ENCODE results near the gene GAL3ST2.

- no peak for TF ChIP-seq ISL1 (CRISPR knock-in tag; IDR thresholded peaks at IDR 0.05)
- no peak for TF ChIP-seq GLIS3 (CRISPR knock-in tag; IDR thresholded peaks at IDR 0.05)
These were observed 28.0 kb upstream of the GAL3ST2 start for GRCh38 chr2:241748468-241749256.

All from SK-N-SH treated with all-trans-retinoic acid at 6 μM for 48 hours (cell line).